G401 (cell line): ENCODE results near the gene FBXW8. TPM values are rescaled to one million over a fixed set of nuclear protein-coding genes. Genes with fewer than 3 reads are reported as not detected.
"Not testable (repeated sequence)": the region's sequence is repeated elsewhere in the genome, so short reads cannot be mapped to it uniquely, and the experiment has no call there.

ENCODE experiments used
- DNase-seq: peaks from one replicate; pipeline ENCODE4 v3.0.0-alpha.2; 2015; ENCODE audit warnings: low spot score
- in situ Hi-C: cut with HindIII; loops from 2 replicates; pipeline ENCODE4 v1.10.0; 2016; ENCODE audit warnings: low sequenced_read_pairs, mixed read lengths
- total RNA-seq: library from RNA; depleted of rRNA; stranded (reverse); fragments of >200 nt; shearing (Covaris generic); gene quantifications from 2 replicates; pipeline ENCODE4 v1.2.3, GENCODE V29; 2014

FBXW8 gene
- total RNA-seq, 1 experiment from 2014 or later, result 18.4 TPM

GRCh38 chr12:117042171-117042842, 131.6 kb downstream of the FBXW8 start:
- in situ Hi-C loops, result no loop called here
- DNase-seq, result no peak

GRCh38 chr12:117042862-117043261, 132.1 kb downstream of the FBXW8 start:
- DNase-seq, result no peak
- in situ Hi-C loops, result no loop called here

- DNase-seq, result no peak
- in situ Hi-C loops, result no loop called here
Observed at GRCh38 chr12:117044311-117044710, 133.6 kb downstream of the FBXW8 start.

DNA sequence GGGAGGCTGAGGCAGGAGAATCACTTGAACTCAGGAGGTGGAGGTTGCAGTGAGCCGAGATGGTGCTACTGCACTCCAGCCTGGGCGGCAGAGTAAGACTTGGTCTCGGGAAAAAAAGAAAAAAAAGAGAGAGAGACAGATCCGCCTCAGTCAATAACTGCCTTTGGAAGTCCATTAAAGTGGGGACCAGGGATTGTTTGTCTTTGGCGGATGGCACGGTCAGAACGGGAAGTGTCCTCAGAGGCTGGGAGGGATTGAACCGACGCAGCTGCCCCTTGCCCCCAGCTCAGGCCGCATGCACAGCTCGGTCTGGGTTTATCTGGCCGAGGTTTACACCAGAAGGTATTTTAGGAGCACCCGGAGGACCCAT, 134.0 kb downstream of the FBXW8 start:
- in situ Hi-C loops, result no loop called here
- DNase-seq, result no peak

DNA sequence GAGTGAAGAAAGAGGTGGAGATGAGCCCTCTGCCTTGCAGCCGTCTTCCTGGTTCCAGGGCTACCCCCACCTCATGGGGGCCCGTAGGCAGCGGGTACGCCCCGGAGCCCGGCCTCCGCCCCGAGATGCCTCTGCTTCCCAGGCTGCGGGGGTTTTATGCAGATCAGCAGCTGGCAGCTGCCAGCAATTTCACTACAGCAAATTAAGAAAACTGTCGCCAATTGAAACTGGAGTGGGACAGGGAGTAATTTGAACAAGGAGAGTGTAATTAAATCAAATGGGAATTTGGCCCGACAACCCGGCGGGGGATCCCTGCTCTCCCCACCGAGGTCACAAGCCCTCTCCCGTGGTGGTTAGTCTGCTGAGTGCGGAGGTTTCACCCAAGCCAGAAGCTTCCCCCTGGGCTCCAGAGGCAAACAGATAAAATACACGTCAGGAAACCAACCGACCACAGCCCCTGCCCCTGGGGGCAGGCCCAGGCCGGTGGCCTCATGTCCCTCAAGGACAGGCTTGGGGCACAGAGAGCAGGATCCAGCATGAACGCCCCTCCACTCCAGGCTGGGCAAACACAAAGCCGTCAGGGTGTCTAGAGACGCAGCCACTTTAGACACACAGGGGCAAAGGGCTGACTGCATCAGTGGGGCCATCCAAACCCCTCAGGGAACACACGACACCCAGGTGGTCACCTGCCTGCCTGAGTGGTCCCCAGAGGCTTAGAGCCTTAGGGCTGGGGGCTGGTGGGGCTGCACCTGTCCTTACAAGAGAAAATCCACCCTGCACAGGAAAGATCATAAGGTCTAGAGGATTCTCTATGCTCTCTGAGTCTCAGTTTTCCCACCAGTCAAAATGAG, 134.6 kb downstream of the FBXW8 start:
- in situ Hi-C loops, result no loop called here

DNA sequence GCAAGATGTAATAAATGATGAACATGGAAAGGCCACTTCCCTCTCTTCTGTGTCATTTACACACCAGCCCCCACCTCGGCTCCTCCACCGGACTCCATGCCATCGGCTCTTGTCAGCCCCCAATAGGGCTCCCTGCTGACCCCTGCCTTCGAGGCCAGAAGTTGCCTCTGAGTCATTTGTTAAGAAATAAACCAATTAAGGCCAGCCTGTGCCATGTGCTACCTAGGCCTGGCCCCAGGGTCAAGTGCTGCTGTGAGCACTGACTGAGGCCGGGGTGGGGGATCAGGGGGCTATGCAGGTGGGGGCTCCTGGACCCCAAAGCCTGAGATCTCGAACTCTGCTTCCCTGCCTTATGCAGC, 135.2 kb downstream of the FBXW8 start:
- DNase-seq, result no peak

More for the DNA sequence above, 134.6 kb downstream of the FBXW8 start:
- DNase-seq, result no peak

GRCh38 chr12:117046425-117046824, 135.7 kb downstream of the FBXW8 start:
- no peak for DNase-seq
- in situ Hi-C loops, result no loop called here

More for the DNA sequence above, 135.2 kb downstream of the FBXW8 start:
- in situ Hi-C loops, result no loop called here

DNA sequence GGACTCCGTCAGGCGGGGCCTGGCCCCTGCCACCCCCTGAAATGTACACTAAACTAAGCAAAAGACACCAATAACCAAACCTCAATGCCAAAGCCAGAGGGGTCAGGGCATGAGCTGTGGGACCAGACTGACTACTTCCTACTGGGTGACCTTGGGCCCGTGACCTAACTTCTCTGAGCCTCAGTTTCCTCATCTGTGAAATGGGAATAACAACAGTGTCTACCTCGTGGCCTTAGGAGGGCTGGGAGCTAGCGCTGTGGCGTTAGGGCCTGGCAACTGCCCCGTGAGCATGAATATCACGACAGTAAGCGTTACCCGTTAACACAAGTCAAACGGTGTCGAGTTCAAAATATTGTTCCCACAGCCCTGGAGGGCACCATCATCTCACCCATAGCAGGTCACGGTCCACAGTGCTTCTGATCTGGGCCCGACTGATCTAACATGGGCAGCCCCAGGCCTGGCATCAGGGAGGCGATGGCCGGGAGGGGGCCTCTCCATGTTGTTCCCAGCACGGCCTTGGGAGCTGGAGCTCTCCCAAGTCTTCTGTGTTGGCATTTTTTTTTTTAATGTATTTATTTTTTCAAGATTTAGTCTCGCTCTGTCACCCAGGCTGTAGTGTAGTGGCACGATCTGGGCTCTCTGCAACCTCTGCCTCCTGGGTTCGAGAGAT, 136.2 kb downstream of the FBXW8 start:
- no peak for DNase-seq
- in situ Hi-C loops, result no loop called here

DNA sequence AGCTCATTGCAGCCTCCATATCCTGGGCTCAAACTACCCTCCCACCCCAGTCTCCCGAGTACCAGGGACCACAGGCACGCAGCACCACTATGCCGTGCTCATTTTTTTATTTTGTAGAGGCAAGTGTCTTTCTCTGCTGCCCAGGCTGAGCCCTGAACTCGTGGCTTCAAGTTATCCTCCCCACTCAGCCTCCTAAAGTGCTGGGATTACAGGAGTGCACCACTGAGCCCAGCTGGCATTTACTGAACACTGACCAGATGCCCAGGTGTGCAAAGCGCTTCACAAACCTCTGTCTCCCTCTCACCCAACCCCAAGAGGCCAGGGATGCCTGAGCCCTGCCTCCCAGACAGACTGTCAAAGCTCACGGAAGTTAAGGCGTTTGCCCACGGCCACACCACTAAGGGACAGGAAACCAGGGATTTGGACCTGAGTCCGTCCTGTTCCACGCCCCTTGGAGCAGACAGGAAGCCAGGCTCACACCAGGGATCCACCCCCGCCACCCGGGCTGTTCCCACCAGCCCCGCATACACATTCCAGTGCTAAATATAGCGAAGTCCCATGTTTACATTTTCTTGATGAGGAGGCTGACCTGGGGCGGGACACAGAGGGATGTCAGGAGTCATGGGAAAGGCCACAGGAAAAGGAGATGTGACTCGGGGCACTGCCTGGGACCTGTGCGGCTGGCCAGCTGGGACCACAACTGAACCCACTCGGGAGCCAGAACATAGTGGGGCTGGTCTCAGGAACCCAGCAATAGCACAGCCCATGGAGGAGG, 137.2 kb downstream of the FBXW8 start:
- in situ Hi-C loops, result no loop called here
- no peak for DNase-seq

DNA sequence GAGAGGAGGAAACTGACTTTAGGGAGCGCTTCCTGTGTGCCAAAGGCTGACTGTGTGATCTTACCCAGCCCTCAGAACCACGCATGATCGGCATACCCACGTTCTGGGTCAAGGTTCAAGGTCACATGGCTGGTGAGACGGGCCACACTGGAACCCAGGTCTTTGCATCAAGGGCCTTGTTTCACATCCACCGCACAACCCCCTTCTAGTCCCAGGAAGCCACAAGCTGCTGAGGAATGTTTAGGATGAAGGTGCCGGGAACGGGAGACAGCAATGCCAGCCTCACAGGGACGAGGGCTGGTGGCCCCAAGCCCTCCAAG, 137.8 kb downstream of the FBXW8 start:
- no peak for DNase-seq
- in situ Hi-C loops, result no loop called here

DNA sequence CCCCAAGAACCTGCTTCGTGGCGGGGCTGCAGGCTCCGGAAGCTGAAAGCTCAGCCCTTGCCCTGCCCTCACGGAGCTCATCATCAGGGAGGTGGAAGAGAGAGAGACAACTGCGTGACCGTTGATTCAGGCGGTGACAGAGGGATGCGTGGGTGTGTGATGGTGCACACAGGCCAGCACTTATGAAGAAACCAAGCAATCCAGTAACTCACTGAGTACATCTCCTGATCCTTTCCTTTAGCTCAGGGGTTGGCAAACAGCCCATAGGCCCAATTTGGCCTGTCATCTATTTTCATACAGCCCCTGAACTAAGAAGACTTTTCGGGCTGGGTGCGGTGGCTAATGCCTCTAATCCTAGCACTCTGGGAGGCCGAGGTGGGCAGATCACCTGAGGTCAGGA, 138.5 kb downstream of the FBXW8 start:
- in situ Hi-C loops, result no loop called here
- DNase-seq, result no peak

DNA sequence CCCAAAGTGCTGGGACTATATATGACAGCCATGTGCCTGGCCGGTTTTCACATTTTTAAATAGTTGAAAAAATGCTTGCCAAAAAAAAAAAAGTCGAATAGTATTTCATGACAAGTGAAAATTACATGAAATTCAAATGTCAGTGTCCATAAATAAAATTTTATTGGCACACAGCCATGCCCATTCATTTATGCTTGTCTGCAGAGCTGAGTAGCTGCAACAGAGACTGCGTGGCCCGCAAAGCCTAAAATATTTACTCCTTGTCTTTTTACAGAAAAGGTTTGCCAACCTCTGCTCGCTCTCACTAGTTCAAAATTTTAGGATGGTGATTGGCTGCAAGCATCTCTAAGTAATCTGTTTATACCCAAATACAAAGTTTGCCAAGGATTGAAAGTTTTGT, 139.3 kb downstream of the FBXW8 start:
- in situ Hi-C loops, result no loop called here
- DNase-seq, result no peak

DNA sequence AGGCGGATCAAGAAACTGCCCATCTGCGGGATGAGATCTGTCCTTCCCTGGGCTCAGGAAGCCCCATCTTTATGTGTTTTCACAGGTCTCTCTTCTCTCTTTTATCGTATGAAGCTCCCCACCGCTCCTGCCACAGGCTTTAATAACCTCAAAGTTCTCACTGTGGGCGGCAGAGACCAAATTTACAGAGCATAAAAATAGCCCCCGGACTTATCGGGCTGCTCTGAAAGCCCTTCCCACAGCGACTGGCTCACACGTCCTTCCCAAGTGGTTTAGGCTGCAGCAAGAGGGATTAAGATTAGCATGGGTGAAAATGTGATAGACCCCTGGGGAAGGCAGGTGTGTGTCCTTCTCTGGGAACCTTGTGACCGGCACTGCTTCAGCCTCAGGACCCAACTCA, 140.6 kb downstream of the FBXW8 start:
- in situ Hi-C loops, result no loop called here
- DNase-seq, result no peak

DNA sequence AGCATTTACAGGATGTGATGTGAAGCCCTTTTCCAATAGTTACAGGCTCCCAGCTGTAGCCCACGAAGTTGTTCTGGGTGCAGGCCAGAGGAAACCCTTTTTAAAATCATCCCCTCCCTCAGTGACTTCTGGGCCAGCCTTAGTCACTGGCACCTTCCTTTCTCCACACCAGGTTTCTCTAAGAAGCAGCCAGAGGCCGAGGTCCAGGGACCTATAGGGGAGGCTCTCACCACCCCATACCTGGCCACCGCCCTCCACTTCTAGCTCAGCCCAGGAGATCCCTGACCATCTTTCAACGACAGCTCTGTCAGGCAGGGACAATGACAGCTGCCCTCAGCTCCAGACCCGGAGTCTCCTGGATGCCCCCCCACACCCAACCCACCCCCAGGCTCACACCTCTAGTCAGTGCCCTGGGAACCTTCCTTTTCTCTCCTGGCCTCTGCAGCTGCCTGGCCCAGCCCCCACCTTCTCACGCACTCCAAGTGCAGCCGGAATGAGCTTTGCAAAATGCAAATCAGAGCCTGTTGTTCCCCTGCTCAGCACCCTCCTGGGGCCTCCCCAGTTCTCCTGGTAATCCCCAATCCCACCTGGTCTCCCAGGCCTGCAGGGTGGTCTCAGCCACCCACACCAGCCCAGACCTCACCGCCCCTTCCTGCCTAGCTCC, 141.8 kb downstream of the FBXW8 start:
- in situ Hi-C loops, result no loop called here
- no peak for DNase-seq

- DNase-seq, result no peak
- in situ Hi-C loops, result no loop called here
Observed at GRCh38 chr12:117053050-117053400, 142.3 kb downstream of the FBXW8 start.

DNA sequence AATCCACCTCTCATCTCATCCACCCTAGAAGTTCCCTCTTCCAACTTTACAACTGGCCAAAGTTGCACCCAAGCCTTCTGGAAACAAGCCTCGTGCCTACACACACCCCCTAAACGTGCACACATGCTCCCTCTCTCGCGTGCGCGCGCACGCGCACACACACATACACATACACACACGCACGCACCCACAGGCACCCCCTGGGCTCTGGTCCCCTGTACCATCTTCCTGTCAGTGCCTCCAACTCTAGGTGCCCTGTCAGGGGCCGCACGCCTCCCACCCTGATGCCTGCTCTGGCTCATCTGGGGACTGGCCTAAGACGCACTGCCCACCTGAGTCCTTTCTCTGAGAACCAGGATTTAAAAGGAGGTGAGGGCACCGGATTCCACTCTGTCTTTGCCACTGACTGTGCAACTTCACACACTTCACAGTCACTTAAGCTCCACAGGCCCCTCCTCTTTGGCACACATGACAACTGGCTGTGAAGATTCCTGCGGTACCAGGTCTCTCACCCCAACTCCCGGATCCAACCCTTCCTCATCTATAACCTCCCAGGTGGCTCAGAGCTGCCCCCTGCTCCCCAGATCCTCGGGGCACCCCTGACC, 142.9 kb downstream of the FBXW8 start:
- in situ Hi-C loops, result no loop called here
- no peak for DNase-seq

GRCh38 chr12:117054279-117054678, 143.5 kb downstream of the FBXW8 start:
- in situ Hi-C loops, result no loop called here
- no peak for DNase-seq

DNA sequence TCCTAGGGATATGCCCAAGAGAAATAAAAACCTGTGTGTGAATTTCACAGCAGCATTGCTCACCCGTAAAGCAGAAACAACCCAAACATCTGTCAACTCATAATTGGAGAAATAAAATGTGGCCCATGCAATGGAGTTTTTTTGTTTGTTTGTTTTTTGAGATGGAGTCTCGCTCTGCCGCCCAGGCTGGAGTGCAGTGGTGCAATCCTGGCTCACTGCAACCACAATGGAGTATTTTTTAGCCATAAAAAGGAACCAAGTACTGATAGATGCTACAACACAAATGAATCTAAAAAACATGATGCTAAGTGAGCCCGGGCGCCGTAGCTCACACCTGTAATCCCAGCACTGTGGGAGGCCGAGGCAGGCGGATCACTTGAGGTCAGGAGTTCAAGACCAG, 146.9 kb downstream of the FBXW8 start:
- in situ Hi-C loops, DNase-seq: not testable (repeated sequence)
